GM21381 (cell line): ENCODE data around the gene PTPRJ.

Experiments used
- ATAC-seq: cut with Tn5 transposase; IDR thresholded peaks from one replicate; pipeline ENCODE4 v1.9.1; 2021; ENCODE audit warnings: mild to moderate bottlenecking, moderate library complexity; ENCODE audit not compliant: unreplicated experiment

The PTPRJ gene

GRCh38 chr11:47967577-47968525, 12.5 kb upstream of the PTPRJ start:
- ATAC-seq, result no peak

- ATAC-seq, result no peak
Observed at GRCh38 chr11:47969401-47969800, 11.0 kb upstream of the PTPRJ start.

GRCh38 chr11:47971501-47971900, 8.9 kb upstream of the PTPRJ start:
- no peak for ATAC-seq

- no peak for ATAC-seq
Observed at GRCh38 chr11:47973173-47973572, 7.2 kb upstream of the PTPRJ start.

GRCh38 chr11:47976931-47977330, 3.4 kb upstream of the PTPRJ start:
- no peak for ATAC-seq

- no peak for ATAC-seq
Observed at GRCh38 chr11:47977623-47978022, 2.7 kb upstream of the PTPRJ start.

GRCh38 chr11:47979378-47980087, 826 bp upstream of the PTPRJ start:
- no peak for ATAC-seq

- ATAC-seq, result peak; percentile 51
Observed at GRCh38 chr11:47980907-47981621, 705 bp downstream of the PTPRJ start.

GRCh38 chr11:47981667-47982404, 1.5 kb downstream of the PTPRJ start:
- no peak for ATAC-seq

GRCh38 chr11:47982616-47983015, 2.3 kb downstream of the PTPRJ start:
- no peak for ATAC-seq

GRCh38 chr11:47983464-47984397, 3.4 kb downstream of the PTPRJ start:
- ATAC-seq, result no peak

- no peak for ATAC-seq
Observed at GRCh38 chr11:47986219-47986618, 5.9 kb downstream of the PTPRJ start.

GRCh38 chr11:47986742-47987141, 6.4 kb downstream of the PTPRJ start:
- no peak for ATAC-seq

- peak; percentile 56 for ATAC-seq
Observed at GRCh38 chr11:47987310-47987709, 7.0 kb downstream of the PTPRJ start.

- ATAC-seq, result no peak
Observed at GRCh38 chr11:47987781-47988180, 7.4 kb downstream of the PTPRJ start.

- no peak for ATAC-seq
Observed at GRCh38 chr11:47989779-47990178, 9.4 kb downstream of the PTPRJ start.

- ATAC-seq, result no peak
Observed at GRCh38 chr11:47991266-47991830, 11.0 kb downstream of the PTPRJ start.

GRCh38 chr11:47991894-47992293, 11.5 kb downstream of the PTPRJ start:
- no peak for ATAC-seq
